HG03571 (cell line): ENCODE results near the gene ARHGEF38.

Experiments used
- ATAC-seq: cut with Tn5 transposase; IDR thresholded peaks from one replicate; pipeline ENCODE4 v1.9.1; 2021; ENCODE audit not compliant: unreplicated experiment

The ARHGEF38 gene

GRCh38 chr4:105551965-105552746 is at the start of gene ARHGEF38:
ARHGEF38 (plus strand) TSS chr4:105552620; CDS start chr4:105552766, 146 bp downstream.
- no peak for ATAC-seq

GRCh38 chr4:105503484-105503883 is 48.9 kb upstream of the ARHGEF38 start:
- ATAC-seq = no peak

- ATAC-seq = no peak
Observed at GRCh38 chr4:105504744-105505143, 47.7 kb upstream of the ARHGEF38 start.

- peak; percentile 99 for ATAC-seq
Observed at GRCh38 chr4:105509291-105509690, 43.1 kb upstream of the ARHGEF38 start.

- peak; percentile 21 for ATAC-seq
Observed at GRCh38 chr4:105509714-105510113, 42.7 kb upstream of the ARHGEF38 start.

- no peak for ATAC-seq
Observed at GRCh38 chr4:105510245-105510644, 42.2 kb upstream of the ARHGEF38 start.

- no peak for ATAC-seq
Observed at GRCh38 chr4:105520819-105521790, 31.3 kb upstream of the ARHGEF38 start.

GRCh38 chr4:105526656-105527055 is 25.8 kb upstream of the ARHGEF38 start:
- ATAC-seq = no peak

- no peak for ATAC-seq
Observed at GRCh38 chr4:105527081-105527480, 25.3 kb upstream of the ARHGEF38 start.

GRCh38 chr4:105536601-105537000 is 15.8 kb upstream of the ARHGEF38 start:
- no peak for ATAC-seq

- no peak for ATAC-seq
Observed at GRCh38 chr4:105541420-105541819, 11.0 kb upstream of the ARHGEF38 start.

GRCh38 chr4:105542039-105542438 is 10.4 kb upstream of the ARHGEF38 start:
- no peak for ATAC-seq

- no peak for ATAC-seq
Observed at GRCh38 chr4:105543346-105543745, 9.1 kb upstream of the ARHGEF38 start.

GRCh38 chr4:105543881-105544280 is 8.5 kb upstream of the ARHGEF38 start:
- no peak for ATAC-seq

GRCh38 chr4:105544520-105545286 is 7.7 kb upstream of the ARHGEF38 start:
- ATAC-seq = no peak

- no peak for ATAC-seq
Observed at GRCh38 chr4:105546086-105546485, 6.3 kb upstream of the ARHGEF38 start.

- no peak for ATAC-seq
Observed at GRCh38 chr4:105547769-105548168, 4.7 kb upstream of the ARHGEF38 start.

- ATAC-seq = no peak
Observed at GRCh38 chr4:105548483-105548882, 3.9 kb upstream of the ARHGEF38 start.

GRCh38 chr4:105550641-105551040 is 1.8 kb upstream of the ARHGEF38 start:
- no peak for ATAC-seq

- no peak for ATAC-seq
Observed at GRCh38 chr4:105555409-105555808, 3.0 kb downstream of the ARHGEF38 start.

- no peak for ATAC-seq
Observed at GRCh38 chr4:105556206-105556605, 3.8 kb downstream of the ARHGEF38 start.
